MCF 10A (cell line): ENCODE data around the gene GRB2. TPM values are rescaled to one million over a fixed set of nuclear protein-coding genes. Genes with fewer than 3 reads are reported as not detected.
"Not testable (repeated sequence)": the region's sequence is repeated elsewhere in the genome, so short reads cannot be mapped to it uniquely, and the experiment has no call there.

Experiments used
- Bru-seq: library from RNA; stranded (reverse); fragments of 400-500 nt; gene quantifications from one replicate; lab custom pipeline; 2021; lab: Mats Ljungman, UMichigan
- BruChase-seq, 2 experiments: library from RNA; stranded (reverse); fragments of 400-500 nt; gene quantifications; one replicate each; lab custom pipeline; 2021; lab: Mats Ljungman, UMichigan
- BruUV-seq: library from RNA; stranded (reverse); fragments of 400-500 nt; replicated peaks from 2 replicates; lab custom pipeline; 2021; lab: Mats Ljungman, UMichigan
- CTCF ChIA-PET: fragments of 300-600 bp; sonication (Branson Sonifier 250); formaldehyde crosslinking; extraction: SDS; loops from one replicate; lab custom pipeline; 2021; ENCODE audit warnings: antibody characterized with exemption, inconsistent platforms; lab: Yijun Ruan, JAX
- POLR2A ChIA-PET: fragments of 300-600, 350-650 bp; sonication (Branson Sonifier 250); formaldehyde crosslinking; extraction: SDS; loops from one replicate; lab custom pipeline; 2020; ENCODE audit warnings: antibody characterized with exemption, inconsistent platforms; lab: Yijun Ruan, JAX
- DNase-seq: peaks from one replicate; pipeline ENCODE4 v3.0.0-alpha.2; 2018; ENCODE audit not compliant: unreplicated experiment
- H3K27ac Mint-ChIP-seq: one replicate; pipeline ENCODE4 v1.8.0; 2022; ENCODE audit warnings: mild to moderate bottlenecking, low read depth, mixed read lengths; ENCODE audit not compliant: unreplicated experiment
- H3K27me3 Mint-ChIP-seq: one replicate; pipeline ENCODE4 v1.8.0; 2022; ENCODE audit warnings: mixed read lengths; ENCODE audit not compliant: insufficient read depth, unreplicated experiment
- H3K36me3 Mint-ChIP-seq: one replicate; pipeline ENCODE4 v1.8.0; 2022; ENCODE audit warnings: mild to moderate bottlenecking, moderate library complexity, mixed read lengths; ENCODE audit not compliant: insufficient read depth, unreplicated experiment
- H3K4me1 Mint-ChIP-seq: one replicate; pipeline ENCODE4 v1.8.0; 2022; ENCODE audit warnings: mixed read lengths; ENCODE audit not compliant: insufficient read depth, unreplicated experiment
- H3K4me3 Mint-ChIP-seq: one replicate; pipeline ENCODE4 v1.8.0; 2022; ENCODE audit warnings: mild to moderate bottlenecking, moderate library complexity, mixed read lengths; ENCODE audit not compliant: unreplicated experiment
- H3K9me3 Mint-ChIP-seq: one replicate; pipeline ENCODE4 v1.8.0; 2022; ENCODE audit warnings: mixed read lengths; ENCODE audit not compliant: unreplicated experiment
- intact Hi-C: fragments of 100-400 bp; cut with micrococcal nuclease; formaldehyde crosslinking; loops from 2 replicates; pipeline ENCODE4 v1.14.1; 2022
- long read RNA-seq: library from polyadenylated mRNA; stranded (forward); transcript quantifications from one replicate; pipeline ENCODE4 v2.0.0, GENCODE V29; 2022
- total RNA-seq: library from RNA; stranded (reverse); gene quantifications from 2 replicates; pipeline ENCODE4 v1.2.3, GENCODE V29; 2022
- TF ChIP-seq, protein P1 (sequence below): fragments of 200-600 bp; IDR thresholded peaks from one replicate; pipeline ENCODE4 v1.8.0; 2022; ENCODE audit warnings: antibody characterized with exemption, mild to moderate bottlenecking; ENCODE audit not compliant: unreplicated experiment

The GRB2 gene
- total RNA-seq, result 67.1 and 74.6 TPM in 2 replicates
- Bru-seq, nascent RNA, result percentile 69 among the genes with signal in this experiment
- percentile 82 among the genes with signal in this experiment for BruChase-seq, experiment 1, labeled RNA remaining after a 6-hour chase
- percentile 71 among the genes with signal in this experiment for BruChase-seq, experiment 2, labeled RNA remaining after a 2-hour chase
- long read RNA-seq, transcript GRB2-205 (5 exons, 3,182 nt), result minor isoform, 30 of 254 reads
- long read RNA-seq, transcript GRB2-202 (6 exons, 3,248 nt), result major isoform, 194 of 254 reads
- long read RNA-seq, partial matches to known transcripts, result 3 of 254 reads
- long read RNA-seq, other reads (novel, unspliced or antisense), result 27 of 254 reads

DNA sequence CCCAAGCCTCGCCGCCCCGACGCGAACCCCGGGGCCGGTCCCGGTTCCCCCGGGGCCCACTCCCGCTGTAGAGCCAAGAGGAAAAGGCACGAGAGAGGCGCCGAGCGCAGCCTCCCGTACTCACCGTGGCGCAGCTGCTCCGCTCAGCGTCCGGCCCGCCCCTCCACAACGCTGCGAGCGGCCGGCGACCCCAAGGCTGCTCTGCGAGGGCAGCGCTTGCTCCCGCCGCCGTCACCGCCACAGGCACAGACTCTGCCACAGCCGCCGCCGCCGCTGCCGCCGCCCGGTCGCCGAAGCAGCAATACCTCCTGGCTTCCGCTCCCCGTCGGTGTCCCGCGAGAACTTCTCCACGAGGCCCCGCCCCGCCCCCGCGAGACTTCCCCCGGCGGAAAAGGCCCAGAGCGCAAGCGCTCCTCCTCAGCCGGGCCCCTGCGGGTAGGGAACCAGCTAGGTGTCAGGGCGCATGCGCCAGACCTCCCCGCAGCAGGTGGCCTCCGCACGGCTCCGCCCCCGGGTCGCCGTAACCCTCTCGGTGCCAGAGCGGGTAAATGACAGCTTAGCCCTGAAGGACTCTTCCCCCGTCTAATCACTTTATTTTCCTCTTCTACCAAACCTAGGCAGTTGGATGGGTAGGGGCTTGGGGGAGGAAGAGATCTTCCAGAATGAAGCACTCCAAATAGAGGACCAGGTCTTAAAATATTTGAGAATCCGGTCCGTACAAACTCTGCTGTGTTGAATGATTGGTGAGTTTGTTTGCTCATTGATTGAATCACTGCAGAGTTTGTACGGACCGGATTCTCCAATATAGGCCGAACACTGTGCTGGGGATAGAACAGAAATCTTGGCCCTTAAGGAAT is at the start of gene GRB2:
Gene GRB2, minus strand, starts transcription at position 314 of the 857 bp plus-strand sequence. CDS start 12,050 bp downstream, outside the sequence.
- Mint-ChIP-seq H3K4me3 (peak within 1 kb of the TSS; percentile 88), H3K9me3 (no peaks in the 10 kb centered on the region), H3K27me3 (no peaks in the 10 kb centered on the region), H3K36me3 (peaks cover 10% of the 10 kb centered on the region), H3K27ac (peak within 1 kb of the TSS; percentile 80), H3K4me1 (peaks cover 11% of the 10 kb centered on the region)
- peak; percentile 96 for DNase-seq
- ChIA-PET CTCF (interaction anchor here (0.5 to 1.7 kb wide), 4 partner anchors 65 to 135 kb away, joined by 3 to 6 read pairs (median 4); partner anchors contain the start of gene MIF4GD), POLR2A (interaction anchor here (0.6 to 4.5 kb wide), 33 partner anchors 11 to 860 kb away, joined by 3 to 108 read pairs (median 4); partner anchors contain the start of genes GGA3, MIF4GD, MRPS7 and NUP85)
- BruUV-seq, result no TSS peak
- intact Hi-C loops, result no loop called here
- TF ChIP-seq, protein P1, sequence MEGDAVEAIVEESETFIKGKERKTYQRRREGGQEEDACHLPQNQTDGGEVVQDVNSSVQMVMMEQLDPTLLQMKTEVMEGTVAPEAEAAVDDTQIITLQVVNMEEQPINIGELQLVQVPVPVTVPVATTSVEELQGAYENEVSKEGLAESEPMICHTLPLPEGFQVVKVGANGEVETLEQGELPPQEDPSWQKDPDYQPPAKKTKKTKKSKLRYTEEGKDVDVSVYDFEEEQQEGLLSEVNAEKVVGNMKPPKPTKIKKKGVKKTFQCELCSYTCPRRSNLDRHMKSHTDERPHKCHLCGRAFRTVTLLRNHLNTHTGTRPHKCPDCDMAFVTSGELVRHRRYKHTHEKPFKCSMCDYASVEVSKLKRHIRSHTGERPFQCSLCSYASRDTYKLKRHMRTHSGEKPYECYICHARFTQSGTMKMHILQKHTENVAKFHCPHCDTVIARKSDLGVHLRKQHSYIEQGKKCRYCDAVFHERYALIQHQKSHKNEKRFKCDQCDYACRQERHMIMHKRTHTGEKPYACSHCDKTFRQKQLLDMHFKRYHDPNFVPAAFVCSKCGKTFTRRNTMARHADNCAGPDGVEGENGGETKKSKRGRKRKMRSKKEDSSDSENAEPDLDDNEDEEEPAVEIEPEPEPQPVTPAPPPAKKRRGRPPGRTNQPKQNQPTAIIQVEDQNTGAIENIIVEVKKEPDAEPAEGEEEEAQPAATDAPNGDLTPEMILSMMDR, result no peak

DNA sequence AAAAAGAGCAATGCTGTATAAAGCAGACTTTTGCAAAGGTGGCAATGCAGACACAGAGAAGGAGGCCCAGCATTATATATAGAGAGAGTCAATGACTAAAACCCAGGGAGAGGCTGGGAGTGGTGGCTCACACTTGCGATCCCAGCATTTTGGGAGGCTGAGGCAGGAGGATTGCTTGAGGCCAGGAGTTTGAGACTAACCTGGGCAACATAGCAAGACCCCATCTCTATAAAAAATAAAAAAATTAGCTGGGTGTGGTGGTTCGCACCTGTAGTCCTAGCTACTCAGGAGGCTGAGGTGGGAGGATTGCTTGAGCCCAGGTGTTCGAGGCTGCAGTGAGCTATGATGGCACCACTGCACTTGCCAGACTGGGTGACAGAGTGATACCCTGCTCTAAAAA is 49.2 kb upstream of the GRB2 start:
- H3K36me3 Mint-ChIP-seq, H3K27ac Mint-ChIP-seq, H3K27me3 Mint-ChIP-seq, H3K4me3 Mint-ChIP-seq, BruUV-seq, DNase-seq, H3K9me3 Mint-ChIP-seq, intact Hi-C loops: not testable (repeated sequence)
- peaks cover 16% of the 10 kb centered on the region for H3K4me1 Mint-ChIP-seq
- ChIA-PET CTCF (interaction anchor here (1.3 kb wide), 1 partner anchor 42 kb away, joined by 7 read pairs; no protein-coding TSS in a partner anchor), POLR2A (interaction anchor here (0.6 to 2.1 kb wide), 6 partner anchors 20 to 272 kb away, joined by 3 to 7 read pairs (median 4); partner anchors contain the start of genes GRB2 and TSEN54)

DNA sequence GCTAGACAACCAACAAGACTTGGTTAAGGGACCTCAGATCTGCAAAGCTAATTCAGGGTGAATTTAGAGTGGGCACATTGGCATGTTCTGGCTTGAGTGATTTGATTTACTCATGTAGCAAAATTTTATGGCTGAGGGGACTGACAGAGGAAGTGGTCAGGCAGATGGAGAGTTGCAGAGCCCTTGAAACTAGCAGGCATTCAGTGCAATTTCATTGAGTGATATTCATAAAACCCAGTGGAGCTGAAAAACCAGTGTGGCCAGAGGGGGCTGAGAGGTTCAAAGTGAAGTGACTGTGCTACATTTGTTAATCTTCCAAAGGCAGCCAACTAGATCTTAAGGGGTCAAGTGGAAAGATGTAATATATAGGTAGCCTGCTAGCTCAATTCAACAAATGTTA is 48.7 kb upstream of the GRB2 start:
- H3K27ac Mint-ChIP-seq, result no peak overlapping the region
- no peaks in the 10 kb centered on the region for H3K27me3 Mint-ChIP-seq
- no peak overlapping the region for H3K4me3 Mint-ChIP-seq

DNA sequence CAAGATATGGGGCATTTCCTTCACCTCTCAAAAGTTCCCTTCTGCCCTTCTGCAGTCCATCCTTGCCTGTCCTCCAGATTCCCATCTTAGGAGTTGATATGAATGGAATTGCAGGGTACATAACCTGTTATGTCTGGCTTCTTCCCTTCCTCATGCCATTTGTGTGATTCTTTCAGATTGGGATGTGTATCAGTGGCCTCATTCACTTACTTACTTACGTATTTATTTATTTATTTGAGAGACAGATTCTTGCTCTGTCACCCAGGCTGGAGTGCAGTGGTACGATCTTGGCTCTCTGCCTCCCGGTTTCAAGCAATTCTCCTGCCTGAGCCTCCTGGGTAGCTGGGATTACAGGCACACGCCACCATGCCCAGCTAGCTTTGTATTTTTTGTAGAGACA is 44.8 kb upstream of the GRB2 start:
- no peak overlapping the region for H3K4me3 Mint-ChIP-seq
- H3K27me3 Mint-ChIP-seq, result no peaks in the 10 kb centered on the region
- H3K4me1 Mint-ChIP-seq, result no peaks in the 10 kb centered on the region
- no peaks in the 10 kb centered on the region for H3K9me3 Mint-ChIP-seq
- POLR2A ChIA-PET, result interaction anchor here (0.6 kb wide), 1 partner anchor 217 kb away, joined by 3 read pairs; the partner anchor contains the start of gene RECQL5
- intact Hi-C loops, result no loop called here
- no TSS peak for BruUV-seq
- DNase-seq, result no peak
- no peak overlapping the region for H3K27ac Mint-ChIP-seq
- TF ChIP-seq, protein P1, result no peak
- no peaks in the 10 kb centered on the region for H3K36me3 Mint-ChIP-seq
- CTCF ChIA-PET, result no interaction called here

More for the DNA sequence above, 48.7 kb upstream of the GRB2 start:
- POLR2A ChIA-PET, result interaction anchor here (0.6 to 1.5 kb wide), 3 partner anchors 29 to 271 kb away, joined by 4 read pairs; partner anchors contain the start of gene TSEN54
- no peak for DNase-seq
- TF ChIP-seq, protein P1, result no peak
- H3K9me3 Mint-ChIP-seq, result no peaks in the 10 kb centered on the region
- no peaks in the 10 kb centered on the region for H3K36me3 Mint-ChIP-seq
- CTCF ChIA-PET, result interaction anchor here (0.5 to 1.3 kb wide), 4 partner anchors 9 to 175 kb away, joined by 3 to 7 read pairs (median 3); no protein-coding TSS in a partner anchor
- no TSS peak for BruUV-seq
- intact Hi-C loops, result no loop called here
- H3K4me1 Mint-ChIP-seq, result peaks cover 16% of the 10 kb centered on the region
